GM12878 (cell line): Measurements from ENCODE around the gene ATP2C2.

ENCODE experiments used
- GABPA ChIP-seq: IDR thresholded peaks from 2 replicates; pipeline ENCODE4 v1.6.1; 2014; ENCODE audit warnings: antibody characterized with exemption, low read depth, mild to moderate bottlenecking, inconsistent platforms
- GATAD2B ChIP-seq: fragments of 450-650 bp; conservative IDR thresholded peaks from 2 replicates; pipeline ENCODE4 v1.6.1; 2017; ENCODE audit warnings: low read depth, mild to moderate bottlenecking, moderate library complexity
- JUND ChIP-seq: IDR thresholded peaks from 2 replicates; pipeline ENCODE4 v1.6.1; 2012; ENCODE audit warnings: low read depth, mild to moderate bottlenecking, low read length, improper control_type of control experiment, moderate library complexity
- NR2F1 ChIP-seq: fragments of 450-650 bp; conservative IDR thresholded peaks from 2 replicates; pipeline ENCODE4 v1.6.1; 2017; ENCODE audit warnings: mild to moderate bottlenecking
- PML ChIP-seq: IDR thresholded peaks from 2 replicates; pipeline ENCODE4 v1.6.1; 2012; ENCODE audit warnings: low read length, inconsistent platforms
- POLR2AphosphoS5 ChIP-seq: IDR thresholded peaks from 2 replicates; pipeline ENCODE4 v1.6.1; 2011; ENCODE audit warnings: mild to moderate bottlenecking, low read length, inconsistent platforms
- RB1 ChIP-seq: fragments of 450-650 bp; formaldehyde crosslinking; IDR thresholded peaks from 2 replicates; pipeline ENCODE4 v1.6.1; 2017; ENCODE audit warnings: mild to moderate bottlenecking, borderline replicate concordance
- REST ChIP-seq: IDR thresholded peaks from 2 replicates; pipeline ENCODE4 v1.6.1; 2012; ENCODE audit warnings: mild to moderate bottlenecking, low read depth, low read length
- ZZZ3 ChIP-seq: IDR thresholded peaks from 2 replicates; pipeline ENCODE4 v1.6.1; 2011; ENCODE audit warnings: low read depth; ENCODE audit not compliant: control insufficient read depth, insufficient read length

GRCh38 chr16:84382396-84382795 lies 14.1 kb downstream of the ATP2C2 start:
- TF ChIP-seq POLR2AphosphoS5 (no peak), PML (no peak), NR2F1 (no peak), GATAD2B (no peak), REST (no peak), ZZZ3 (no peak), GABPA (no peak), RB1 (no peak), JUND (no peak)
